GM19328 (cell line): Measurements from ENCODE around the gene GPC3.

ENCODE experiments used
- ATAC-seq: cut with Tn5 transposase; IDR thresholded peaks from one replicate; pipeline ENCODE4 v1.9.1; 2021; ENCODE audit warnings: mild to moderate bottlenecking, moderate library complexity; ENCODE audit not compliant: unreplicated experiment

The GPC3 gene

DNA sequence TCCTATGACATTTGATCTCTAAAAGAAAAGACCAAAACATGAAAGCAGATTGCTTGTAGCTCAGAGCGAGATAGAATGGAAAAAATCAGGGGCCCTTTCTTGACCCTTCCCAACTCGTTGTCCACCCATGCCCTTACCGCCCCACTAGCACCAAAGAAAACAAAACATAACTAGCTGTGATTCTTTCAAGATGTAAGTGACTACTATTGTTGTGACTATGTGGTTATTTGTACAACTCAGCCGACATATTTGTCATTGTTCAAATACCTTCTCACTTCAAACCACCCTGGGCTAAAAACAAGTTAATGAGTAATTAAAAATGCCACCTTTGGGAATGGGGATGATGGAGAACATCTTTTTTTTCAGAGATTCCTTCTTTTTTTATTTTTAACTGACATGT lies 399.0 kb downstream of the GPC3 start:
- no peak for ATAC-seq

DNA sequence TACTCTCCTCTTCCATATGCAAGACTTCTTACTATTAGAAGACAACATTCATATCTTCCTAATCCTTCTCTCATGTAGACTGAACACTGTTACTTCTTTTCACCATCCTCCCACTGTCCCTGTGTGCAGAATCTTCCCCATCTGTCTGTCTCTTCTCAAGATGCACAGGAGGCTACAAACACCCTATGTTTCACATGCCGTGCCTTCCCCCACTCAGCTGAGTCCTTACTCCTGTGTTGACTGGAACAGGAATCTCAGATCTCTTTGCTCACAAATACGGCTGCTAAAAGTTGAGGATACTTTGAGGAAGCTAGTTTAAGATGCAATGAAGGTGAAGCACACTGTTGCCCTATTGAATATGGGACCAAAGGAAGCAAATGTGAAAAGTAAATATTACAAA lies 401.6 kb downstream of the GPC3 start:
- ATAC-seq: no peak

DNA sequence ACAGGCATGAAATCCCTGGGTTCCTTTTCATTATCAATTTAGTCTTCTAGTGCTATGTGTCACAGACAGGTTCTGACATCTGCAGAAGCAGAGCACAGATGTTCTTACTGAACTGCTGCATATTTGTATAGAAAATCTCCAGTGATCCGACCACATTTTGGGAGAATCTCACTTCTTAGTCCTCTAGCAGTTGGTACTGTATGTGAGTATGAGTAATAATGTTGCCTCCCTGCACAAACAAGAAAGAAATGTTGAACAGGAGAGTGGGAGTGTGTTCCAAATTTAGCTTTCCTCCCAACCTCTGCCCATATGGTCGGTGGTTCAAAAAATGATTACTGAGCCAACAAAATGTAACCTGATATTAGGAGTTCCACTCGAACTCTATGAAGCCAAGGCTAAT lies 404.8 kb downstream of the GPC3 start:
- no peak for ATAC-seq

DNA sequence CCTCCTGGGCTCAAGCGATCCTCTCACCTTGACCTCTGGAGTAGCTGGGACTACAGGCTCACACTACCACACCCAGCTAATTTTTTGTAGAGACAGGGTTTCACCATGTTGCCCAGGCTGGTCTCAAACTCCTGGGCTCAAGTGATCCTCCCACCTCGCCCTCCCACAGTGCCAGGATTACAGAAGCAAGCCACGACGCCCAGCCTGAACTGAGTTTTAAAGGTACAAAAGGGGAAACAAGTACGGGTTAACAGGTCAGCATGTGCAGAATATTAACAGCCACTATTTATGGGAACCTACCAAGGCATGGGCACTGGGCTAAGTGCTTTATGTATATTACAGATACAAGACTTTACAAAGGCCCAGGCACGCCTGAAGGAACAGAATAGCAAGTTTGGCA lies 405.8 kb downstream of the GPC3 start:
- no peak for ATAC-seq

DNA sequence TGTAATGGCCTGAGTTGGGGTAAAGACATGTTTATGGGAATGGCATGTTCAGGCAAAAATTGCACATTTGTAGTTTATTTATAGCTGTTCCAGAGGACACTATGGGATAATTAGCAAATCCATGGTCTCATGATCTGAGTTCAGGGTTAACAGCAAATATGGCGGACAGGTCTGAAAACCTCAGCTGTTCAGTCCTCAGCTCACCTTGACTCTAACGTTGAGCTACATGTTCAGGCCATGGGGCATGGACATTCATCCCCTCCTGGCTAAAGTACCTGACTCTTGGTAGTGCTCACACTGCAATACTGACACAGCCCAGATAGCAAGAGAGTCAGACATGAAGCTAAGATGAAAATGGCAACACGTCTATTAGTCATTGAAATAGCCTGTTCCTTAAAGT lies 408.5 kb downstream of the GPC3 start:
- no peak for ATAC-seq

DNA sequence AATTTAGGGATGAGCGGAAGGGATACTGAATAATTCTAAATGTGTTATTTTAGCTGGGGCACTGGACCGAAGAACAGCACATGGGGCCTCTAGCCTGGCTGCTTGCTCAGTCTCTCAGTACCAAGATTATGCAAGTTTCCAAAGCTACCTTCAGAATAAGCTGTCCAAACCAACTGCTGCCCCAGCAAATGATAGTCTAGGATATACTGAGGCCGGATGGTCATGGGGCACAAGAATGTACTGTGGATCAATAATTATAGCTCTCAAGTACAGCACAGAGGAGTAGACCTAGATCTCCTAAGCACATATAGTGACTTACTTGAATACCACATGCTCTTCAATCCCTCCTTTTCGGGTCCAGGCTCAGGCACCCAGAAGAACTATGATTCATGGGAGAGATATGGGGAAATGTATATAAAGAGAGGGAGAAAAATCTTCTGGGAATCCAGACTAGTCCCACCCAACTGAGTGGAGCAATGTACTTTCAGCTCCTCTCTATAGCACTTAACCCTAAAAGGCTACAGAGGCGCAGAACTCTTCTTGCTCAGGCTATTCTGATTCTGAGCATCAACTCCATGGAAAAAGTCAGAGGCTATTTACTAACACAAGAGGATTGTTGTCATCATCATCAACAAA lies 409.8 kb downstream of the GPC3 start:
- no peak for ATAC-seq

DNA sequence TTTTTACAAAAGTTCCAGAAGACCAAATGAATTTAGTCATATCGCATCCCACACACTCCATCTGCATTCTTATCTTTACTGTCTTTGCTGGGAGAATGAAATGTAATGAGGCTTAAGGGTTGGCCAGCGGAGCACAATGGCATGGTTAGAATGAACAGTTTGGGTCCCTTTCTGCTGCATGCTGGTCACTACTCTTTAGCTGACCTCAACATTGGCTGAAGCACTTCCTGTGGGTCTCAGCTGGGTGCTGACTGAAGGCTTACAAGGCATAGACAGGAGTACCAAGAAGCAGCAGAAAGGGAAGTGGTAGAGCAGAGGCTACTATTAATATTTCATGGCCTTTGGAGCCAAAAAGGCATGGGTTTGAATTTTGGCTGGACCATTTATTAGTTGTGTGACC lies 410.7 kb downstream of the GPC3 start:
- ATAC-seq: no peak

DNA sequence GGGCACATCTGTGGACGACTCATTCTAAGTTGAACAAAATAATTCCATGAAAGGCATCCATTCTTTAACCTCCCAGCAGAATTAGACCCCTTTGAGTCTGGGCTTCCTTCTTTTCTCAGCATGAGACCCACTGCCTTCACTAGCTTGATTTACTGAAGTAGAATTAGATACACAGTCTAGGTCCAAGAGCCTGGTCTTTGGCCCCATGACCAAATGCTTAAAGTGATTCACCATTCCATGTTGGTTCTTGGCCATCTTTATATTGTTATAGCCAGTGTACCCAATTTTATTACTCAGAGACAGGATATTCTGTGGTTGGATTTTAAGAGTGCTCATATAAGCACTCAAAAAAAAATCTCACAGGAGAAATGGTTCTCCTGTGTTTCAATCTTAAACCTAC lies 414.8 kb downstream of the GPC3 start:
- ATAC-seq: no peak

DNA sequence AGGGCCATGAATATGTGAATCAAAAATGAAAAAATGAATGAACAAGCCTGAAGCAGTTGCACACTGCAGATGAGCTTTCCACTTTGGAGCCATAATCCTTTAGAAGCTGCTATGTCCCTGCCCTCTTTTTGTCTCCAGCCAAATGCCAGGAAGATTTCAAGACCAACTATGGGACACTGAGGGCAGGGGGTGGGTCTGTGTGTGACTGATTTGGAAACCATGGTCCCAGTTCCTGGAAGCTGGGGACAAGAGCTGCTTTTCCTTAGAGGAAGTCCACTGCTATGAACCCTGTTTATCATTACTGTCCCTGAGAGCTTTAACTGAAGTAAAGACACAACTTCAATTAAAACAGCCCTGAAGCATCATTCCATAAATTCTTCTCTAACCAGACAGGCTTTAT lies 416.2 kb downstream of the GPC3 start:
- no peak for ATAC-seq

DNA sequence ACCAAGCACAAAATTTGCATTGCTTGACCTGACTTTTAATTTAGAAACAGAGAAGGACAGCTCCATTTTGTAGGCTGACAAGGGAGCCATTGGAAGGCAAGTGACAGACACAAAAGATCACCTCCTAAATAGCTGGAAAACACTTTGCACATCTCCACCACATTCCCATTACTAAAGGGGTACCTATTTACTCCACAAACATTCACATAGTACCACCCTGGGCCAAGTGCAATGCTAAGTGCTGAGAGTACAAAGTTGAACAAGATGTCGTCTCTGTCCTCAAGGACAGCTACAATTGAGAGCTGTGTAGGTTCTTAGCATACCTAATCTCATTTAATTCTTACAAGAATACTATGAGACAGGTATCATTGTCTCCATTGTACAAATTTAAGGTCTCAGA lies 417.3 kb downstream of the GPC3 start:
- no peak for ATAC-seq

DNA sequence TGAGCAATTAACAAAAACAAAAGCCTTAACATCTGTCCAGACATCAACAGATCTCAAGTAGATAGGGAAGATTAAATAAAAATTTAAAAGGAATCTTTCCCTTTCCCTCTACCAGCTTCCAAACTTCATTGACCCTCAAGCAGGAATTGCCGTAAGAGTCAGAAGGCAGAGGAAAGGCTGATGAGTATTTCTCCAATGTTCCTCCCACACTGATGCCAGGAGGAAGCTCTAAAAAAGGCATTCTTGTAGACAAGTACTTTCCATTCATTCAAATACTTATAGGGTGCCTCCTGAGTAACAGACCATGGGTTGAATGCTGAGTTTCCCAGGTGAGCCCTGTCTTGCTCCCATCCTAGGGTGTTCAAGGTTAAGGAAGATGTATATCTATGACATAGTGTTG lies 418.5 kb downstream of the GPC3 start:
- no peak for ATAC-seq

DNA sequence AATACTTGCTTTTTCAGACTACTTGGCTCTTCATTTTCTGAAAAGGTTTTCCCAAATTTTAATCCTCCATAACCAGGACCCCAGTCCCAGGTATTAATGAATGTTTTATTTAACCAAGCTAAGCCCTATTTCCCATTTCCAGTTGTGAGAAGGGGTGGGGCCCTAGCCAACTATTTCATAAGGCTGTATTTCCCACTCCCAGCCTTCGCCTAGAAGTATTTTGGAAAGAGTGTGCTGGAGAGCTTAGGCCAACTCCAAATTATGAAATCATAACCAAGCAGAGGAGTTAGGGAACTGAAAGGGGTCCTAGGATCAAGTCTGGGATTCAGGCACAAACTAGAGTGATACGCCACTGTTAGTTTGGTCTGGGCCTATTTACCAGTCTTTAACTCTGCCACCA lies 421.7 kb downstream of the GPC3 start:
- ATAC-seq: no peak

DNA sequence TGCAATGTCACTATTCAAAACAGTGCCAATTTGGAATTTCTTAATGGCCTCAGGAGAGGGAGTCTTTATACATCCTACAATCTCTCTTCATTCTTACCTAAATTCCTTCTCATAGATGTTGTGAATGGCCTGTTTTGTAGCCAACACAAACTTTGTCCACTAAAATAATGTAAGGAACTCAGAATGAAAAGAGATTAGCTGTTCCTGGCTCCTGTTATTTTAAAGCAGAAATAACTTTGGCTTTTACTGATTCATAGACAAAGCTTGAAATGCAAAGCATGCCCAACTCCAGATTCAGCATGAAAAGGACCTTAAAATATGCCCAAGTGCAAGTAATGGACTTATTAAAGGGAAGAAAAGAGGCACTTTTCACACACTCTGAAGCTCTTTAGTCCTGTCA lies 424.1 kb downstream of the GPC3 start:
- ATAC-seq: no peak

DNA sequence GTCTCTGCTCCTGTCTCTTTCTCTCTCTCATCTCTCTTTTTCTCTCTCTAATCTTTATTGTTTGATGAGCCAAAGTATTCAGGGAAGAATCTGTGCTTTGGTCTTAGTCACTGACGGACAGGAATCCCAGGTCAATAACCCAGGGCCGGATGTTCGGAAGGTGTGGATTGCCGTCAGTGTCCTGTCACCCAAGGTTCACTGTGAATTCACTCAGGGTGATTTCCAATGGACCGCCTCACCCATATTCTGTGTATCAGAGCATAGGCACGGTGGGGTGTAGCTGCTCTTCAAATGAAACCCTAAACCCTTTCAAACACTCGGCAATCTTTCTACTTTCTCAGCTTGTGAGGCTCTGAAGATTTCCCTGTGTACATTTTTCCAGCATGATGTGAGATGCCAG lies 425.5 kb downstream of the GPC3 start:
- no peak for ATAC-seq

DNA sequence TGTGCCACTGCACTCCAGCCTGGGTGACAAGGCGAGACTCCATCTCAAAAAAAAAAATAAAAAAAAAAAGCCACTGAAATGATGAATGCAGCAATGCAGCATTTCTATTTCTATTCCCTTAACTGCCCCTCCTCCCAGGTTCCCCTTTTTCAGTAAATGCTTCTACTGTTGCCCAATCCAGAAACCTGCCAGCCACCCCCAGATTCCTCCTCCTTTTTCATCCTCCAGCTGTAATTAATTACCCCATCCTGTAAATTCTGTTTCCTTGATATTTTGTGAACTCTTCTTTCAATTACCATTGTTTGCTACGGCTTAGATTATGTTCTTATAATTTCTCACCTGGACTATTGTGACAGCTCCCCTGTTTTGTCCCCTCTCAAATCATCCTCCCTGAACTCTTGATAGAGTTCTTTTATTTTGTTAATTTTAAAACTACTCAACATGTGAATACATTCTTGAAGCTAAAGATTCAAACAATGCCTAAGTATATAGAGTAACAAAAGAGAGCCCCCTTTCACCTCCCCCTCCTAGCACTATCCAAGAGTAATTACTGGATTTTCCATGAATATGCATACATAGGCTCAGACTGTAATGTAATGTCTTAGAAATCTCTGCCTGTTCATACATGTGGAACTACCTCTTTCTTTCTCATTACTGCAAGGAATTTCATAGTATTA lies 429.5 kb downstream of the GPC3 start:
- ATAC-seq: no peak

DNA sequence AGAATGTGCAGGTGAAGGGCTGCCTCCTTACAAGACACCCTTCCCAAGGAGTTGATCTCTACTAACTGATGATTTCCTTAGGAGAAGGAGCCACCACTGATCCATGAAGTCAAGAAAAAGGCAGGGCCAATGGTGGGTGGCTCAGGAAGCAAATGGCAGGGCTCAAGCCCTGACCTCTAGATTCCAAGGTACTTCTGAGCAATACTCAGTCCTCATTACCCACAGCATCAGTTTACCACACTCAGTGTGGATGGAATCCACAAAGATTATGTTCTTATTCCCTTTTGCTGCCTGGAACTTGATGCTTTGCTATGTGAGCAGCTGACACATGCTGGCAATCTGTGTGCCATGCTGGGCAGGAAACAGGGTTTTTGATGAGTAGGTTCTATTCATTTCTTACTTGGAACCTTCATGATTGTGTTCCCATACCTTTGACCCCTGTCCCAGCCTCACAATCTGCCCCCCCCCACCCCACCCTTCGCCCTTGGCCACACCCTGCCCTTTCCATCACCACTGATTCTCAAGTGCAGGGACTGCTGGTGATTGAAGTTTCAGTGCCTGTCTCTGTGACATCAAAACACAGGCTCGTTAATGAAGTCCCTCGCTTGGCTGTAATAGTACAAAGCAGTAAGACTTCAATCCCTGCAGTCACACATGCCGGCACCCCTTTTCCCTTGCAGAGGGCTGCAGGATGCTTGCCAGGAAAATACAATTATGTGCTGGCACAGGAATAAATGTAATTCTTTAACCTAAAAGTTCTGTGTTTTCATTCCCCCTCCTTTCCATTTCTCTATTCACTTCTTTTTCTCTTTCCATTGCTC lies 434.5 kb downstream of the GPC3 start:
- ATAC-seq: no peak

DNA sequence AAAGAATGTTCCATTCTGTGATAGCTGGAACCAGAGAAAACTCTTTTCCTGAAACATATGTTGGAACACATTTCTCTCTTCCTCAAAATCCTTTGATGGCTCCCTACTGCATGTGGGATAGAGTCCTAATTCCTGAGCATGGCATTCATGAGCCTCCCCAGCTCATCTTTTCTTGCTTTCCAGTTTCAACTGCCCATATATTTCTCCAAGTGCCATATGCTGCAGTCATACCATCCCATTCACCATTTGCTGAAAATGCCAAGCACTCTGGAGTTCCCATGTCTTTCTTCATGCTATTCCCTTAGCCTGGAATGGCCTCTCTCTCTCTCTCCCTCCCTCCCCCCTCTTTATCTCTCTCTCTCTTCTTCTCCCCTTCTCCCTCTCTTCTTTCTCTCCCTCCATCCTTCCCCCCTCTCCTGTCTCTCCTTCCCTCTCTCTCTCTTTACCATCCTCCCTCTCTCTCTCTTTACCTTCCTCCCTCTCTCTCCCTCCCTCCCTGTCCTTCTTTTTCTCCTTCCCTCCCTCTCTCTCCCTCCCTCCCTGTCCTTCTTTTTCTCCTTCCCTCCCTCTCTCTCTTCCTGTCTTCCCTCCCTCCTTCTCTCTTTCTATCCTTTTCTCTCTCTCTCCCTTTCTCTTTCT lies 436.0 kb downstream of the GPC3 start:
- no peak for ATAC-seq

DNA sequence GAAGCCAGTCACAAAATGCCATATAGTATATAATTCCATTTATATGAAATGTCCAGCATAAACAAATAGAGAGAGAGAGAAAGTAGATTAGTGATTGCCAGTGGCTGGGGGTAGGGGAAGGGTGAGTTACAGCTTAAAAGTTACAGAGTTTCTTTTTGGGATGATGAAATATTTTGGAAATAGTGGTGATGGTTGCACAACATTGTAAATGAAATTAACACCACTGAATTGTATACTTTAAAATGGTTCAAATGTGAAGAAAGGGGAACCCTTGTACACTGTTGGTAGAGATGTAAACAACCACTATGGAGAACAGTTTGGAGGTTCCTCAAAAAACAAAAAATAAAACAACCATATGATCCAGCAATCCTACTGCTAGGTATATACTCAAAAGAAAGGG lies 439.0 kb downstream of the GPC3 start:
- no peak for ATAC-seq

DNA sequence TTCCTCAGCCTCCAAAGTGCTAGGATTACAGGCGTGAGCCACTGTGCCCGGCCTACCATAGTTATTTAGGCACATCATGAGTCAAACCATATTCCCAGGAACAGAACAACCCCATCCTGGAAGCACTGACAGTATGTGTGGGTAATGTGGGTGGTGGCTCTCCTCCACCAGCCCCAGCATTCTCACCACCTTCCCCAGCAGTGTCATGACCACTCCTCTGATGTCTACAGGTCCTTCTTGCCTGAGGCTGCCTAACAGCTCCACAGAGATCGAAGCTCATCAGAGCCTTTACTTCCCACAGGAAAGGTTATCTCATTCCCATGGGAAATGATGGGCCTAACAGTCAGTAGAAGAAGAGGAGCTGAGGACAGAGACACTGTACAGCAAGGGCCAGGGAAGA lies 440.6 kb downstream of the GPC3 start:
- ATAC-seq: no peak

DNA sequence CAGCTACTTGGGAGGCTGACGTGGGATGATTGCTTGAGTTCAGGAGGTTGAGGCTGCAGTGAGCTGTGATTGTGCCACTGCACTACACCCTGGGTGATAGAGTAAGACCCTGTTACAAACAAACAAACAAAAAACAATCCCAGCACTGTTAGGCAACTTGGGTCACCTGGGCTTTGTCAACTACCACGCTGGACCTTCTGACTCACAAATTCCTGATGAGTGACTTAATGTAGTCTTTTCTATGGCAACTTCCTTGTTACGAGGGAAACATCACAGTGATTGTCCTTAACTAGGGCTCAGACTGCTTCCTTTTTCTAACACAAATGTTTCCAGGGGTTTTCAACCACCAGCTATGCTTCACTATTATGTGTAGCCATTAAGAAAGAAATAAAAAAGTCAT lies 441.3 kb downstream of the GPC3 start:
- ATAC-seq: no peak

DNA sequence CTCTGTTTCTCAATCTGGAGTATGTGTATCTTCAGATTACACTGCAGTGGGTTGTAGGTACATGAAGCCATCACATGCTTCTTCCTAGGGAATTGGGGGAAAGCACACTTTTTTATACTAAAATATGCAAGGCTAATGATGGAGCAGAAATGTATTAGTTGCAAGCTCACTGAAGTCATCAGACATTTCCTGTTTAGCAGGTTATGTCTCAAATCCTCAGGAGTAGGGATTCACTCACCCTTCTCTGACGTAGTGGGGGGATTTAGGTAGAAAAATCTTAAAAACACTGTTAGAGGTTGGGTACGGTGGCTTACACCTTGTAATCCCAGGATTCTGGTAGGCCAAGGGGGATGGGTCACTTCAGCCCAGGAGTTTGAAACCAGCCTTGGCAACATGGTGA lies 441.7 kb downstream of the GPC3 start:
- ATAC-seq: no peak

DNA sequence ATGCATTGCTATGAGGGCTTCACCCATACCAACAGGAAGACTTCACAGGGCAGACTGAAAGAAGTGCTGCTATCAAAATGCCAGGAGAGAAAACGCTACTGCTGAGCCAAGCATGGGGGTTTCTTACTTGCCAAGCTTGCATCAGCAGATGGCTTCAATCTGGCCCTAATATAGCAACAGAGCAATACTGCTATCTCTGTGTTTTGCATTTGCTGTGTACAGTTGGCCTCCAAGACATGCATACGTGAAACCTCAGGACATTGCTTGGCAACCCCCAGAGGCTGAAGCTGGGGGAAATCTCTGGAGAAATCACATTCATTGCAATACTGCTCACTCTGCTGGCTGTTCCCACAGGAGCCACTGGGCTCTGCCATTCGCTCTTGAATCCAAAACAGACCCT lies 442.9 kb downstream of the GPC3 start:
- ATAC-seq: no peak
